ENCODE measurements around the gene KRTAP10-3.

Gene KRTAP10-3

DNA sequence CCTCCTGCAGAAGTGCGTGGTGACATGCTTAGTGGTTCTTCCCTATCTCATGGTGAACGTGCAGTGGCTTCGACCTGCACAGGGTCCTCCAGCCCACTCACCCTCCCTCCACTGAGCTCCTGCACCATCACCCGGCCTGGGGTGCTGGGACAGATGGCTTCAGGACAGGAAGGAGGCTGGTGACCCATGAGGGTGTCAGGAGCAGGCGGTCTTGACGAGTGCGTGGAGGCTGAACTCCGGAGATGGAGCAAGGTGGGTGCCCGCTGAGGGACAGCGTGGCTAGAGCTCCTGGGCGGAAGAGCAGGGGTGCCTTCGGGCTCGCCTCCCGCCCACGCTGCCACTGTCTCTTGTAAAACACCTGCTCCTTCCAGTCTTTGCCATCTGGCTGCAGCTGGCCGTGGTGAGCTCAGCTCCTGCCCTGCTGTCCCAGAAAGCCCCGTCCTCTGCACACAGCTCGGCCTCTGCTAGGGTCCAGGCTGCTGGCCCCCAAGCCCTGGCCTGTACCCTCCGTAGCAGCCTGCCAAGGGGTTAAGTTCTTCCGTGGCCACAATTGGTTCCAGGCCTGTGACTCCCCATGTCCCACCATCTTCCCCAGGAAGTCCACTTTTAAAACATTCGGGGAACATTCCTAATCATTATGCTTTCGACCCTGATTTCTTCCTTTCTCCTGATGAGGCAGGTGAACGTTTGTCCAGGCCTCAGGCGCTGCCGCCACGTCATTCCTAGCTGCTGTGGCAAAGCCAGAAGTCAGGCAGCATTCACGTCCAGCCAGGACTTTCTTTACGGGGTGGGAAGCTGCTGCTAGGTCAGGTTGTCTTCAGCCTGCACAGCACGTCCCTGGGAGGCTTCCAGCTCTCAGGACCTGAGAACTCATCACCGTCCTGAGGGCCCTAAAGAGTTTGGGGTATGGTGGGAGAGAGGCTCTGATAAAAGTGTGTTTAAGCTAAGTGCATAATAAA, 26.7 kb downstream of the KRTAP10-3 start:
- DNase-seq (no peak), ATAC-seq (replicated peaks) (no peak)
- H3K27ac Mint-ChIP-seq = no peak overlapping the region
- H3K4me3 Mint-ChIP-seq = no peak overlapping the region
- H3K4me1 Mint-ChIP-seq (ENCODE audit: low read depth in 2 of 2) = no peaks in the 10 kb centered on the region
- H3K9me3 Mint-ChIP-seq = no peaks in the 10 kb centered on the region
- peaks cover 7 to 33% of the 10 kb centered on the region in 2 donors for H3K27me3 Mint-ChIP-seq
- no peaks in the 10 kb centered on the region for H3K36me3 Mint-ChIP-seq (ENCODE audit: insufficient read depth)

DNA sequence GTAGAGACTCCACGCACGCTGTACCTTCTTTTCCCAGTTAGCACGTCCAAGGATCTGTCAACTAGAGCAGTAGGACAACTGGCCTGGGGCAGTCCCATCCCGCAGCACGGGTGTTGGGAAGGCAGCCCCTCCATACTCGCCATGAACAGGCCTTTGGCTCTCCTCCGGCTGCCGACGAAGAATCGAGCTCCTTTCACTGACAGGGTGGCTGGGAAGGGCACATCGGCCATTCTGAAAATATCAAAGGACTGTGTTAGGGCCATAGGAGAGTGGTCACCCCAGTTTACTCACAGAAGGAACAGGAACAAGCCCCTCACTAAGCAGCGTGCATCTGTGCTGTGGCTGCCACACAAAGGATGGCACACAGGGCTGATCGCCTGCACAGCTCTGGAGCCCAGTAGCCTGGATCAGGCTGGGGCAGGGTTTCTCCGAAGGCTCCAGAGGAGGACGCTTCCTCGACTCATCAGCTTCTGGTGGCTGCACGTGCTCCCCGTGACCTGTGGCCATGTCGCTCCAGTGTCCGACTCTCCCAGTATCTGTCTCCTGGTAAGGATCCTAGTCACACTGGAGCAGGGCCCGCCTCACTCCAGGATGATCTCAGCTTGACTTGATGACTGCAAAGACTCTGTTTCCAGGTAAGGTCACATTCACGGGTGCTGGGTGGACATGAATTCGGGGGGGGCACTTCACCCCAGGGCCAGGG, 27.5 kb downstream of the KRTAP10-3 start:
- DNase-seq (no peak), ATAC-seq (replicated peaks) (no peak)
- Mint-ChIP-seq H3K36me3 (ENCODE audit: insufficient read depth) (no peaks in the 10 kb centered on the region), H3K4me1 (ENCODE audit: low read depth in 2 of 2) (no peaks in the 10 kb centered on the region), H3K9me3 (no peaks in the 10 kb centered on the region), H3K27me3 (peaks cover 7 to 33% of the 10 kb centered on the region in 2 donors), H3K4me3 (no peak overlapping the region), H3K27ac (no peak overlapping the region)

DNA sequence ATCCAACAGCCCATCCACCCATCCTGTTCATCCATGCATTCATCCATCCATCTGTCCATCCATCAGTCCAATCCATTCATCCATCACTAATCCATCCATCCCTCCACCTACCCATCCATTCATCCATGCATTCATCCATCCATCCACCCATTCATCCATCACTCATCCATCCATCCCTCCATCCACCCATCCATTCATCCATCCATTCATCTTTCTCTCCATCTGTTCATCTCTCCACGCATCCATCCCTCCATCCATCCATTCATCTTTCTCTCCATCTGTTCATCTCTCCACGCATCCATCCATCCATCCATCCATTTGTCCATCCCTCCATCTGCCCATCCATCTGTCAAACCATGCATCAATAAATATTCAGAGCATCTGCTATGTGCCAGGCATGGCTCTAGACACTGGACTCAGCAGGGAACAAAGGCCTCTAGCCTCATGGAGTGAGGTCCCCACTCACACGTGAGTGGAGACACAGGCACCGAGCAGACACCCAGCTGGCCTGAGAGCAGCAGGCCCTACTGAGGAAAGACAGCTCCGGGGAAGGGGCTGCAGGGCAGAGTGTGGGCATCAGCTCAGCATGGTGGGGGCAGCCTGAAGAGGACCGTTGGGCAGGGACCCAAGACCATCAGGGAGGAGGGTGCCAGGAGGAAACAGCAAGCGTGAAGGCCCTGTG, 28.2 kb downstream of the KRTAP10-3 start:
- DNase-seq (no peak), ATAC-seq (replicated peaks) (no peak)
- Mint-ChIP-seq H3K4me1 (ENCODE audit: low read depth in 2 of 2) (no peaks in the 10 kb centered on the region), H3K4me3 (no peak overlapping the region), H3K36me3 (ENCODE audit: insufficient read depth) (no peaks in the 10 kb centered on the region), H3K27ac (no peak overlapping the region), H3K9me3 (no peaks in the 10 kb centered on the region), H3K27me3 (peaks cover 7 to 33% of the 10 kb centered on the region in 2 donors)

DNA sequence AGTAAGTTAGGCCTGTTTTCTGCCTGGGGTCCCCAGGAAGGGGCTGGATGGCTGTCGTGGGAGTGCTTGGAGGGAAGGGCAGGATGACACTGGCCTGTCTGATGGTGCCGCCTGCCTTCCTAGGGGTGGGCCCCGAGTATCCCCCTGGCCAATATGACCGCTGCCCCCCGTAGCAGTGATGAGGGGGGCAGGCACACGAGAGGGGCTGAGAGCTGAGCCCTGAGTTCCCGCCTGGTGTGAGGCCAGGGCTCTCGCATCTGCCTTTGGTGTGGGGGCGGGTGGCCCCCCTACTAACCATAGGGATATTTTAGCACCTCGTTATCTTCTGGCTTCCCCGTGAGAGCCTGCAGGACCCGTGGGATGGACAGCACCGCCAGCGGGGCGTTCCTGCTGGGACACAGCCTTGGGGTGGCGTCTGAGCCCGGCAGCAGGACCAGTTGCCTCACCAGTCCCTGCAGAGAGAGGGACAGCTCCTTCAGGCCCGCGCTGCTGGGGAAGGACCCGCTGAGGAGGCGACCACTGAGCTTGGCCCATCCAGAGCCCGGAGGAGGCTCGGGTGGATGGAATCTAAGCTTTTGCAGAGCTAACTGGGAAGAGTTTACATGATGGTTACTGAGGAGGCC, 29.0 kb downstream of the KRTAP10-3 start:
- Mint-ChIP-seq H3K9me3 (no peaks in the 10 kb centered on the region), H3K4me1 (ENCODE audit: low read depth in 2 of 2) (no peaks in the 10 kb centered on the region), H3K4me3 (no peak overlapping the region), H3K36me3 (ENCODE audit: insufficient read depth) (no peaks in the 10 kb centered on the region), H3K27me3 (peaks cover 7 to 33% of the 10 kb centered on the region in 2 donors), H3K27ac (no peak overlapping the region)
- ATAC-seq (replicated peaks) (no peak), DNase-seq (no peak)

- no peaks in the 10 kb centered on the region for H3K9me3 Mint-ChIP-seq
- H3K4me3 Mint-ChIP-seq = no peak overlapping the region
- H3K4me1 Mint-ChIP-seq (ENCODE audit: low read depth in 2 of 2) = no peaks in the 10 kb centered on the region
- DNase-seq = no peak
- peaks cover 7 to 33% of the 10 kb centered on the region in 2 donors for H3K27me3 Mint-ChIP-seq
- no peak overlapping the region for H3K27ac Mint-ChIP-seq
- ATAC-seq (replicated peaks) = no peak
- H3K36me3 Mint-ChIP-seq (ENCODE audit: insufficient read depth) = no peaks in the 10 kb centered on the region
These were observed 29.6 kb downstream of the KRTAP10-3 start for GRCh38 chr21:44529011-44529421.

DNA sequence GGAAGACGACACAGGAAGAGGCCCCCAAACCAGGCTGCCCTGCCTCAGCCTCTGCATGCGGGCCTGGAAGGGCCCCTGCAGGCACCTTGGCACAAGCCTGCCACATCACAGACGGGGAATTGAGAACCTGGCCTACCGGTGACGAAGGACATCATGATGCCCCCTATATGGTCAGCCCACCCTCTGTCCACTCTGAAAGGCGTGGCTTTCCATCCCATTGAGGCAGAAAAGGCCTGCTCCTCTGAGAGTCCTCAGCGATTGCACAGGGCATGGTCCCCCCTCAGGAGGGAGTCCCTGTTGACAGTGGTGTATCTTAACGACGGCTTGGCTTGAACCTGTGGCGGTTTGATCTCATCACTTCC, 30.0 kb downstream of the KRTAP10-3 start:
- Mint-ChIP-seq H3K36me3 (ENCODE audit: insufficient read depth) (no peaks in the 10 kb centered on the region), H3K9me3 (no peaks in the 10 kb centered on the region), H3K4me3 (no peak overlapping the region), H3K27me3 (peaks cover 7 to 33% of the 10 kb centered on the region in 2 donors), H3K4me1 (ENCODE audit: low read depth in 2 of 2) (no peaks in the 10 kb centered on the region), H3K27ac (no peak overlapping the region)
- ATAC-seq (replicated peaks) = no peak
- DNase-seq = no peak

GRCh38 chr21:44527983-44528633, 30.5 kb downstream of the KRTAP10-3 start:
- Mint-ChIP-seq H3K27me3 (peaks cover 7 to 33% of the 10 kb centered on the region in 2 donors), H3K27ac (no peak overlapping the region), H3K4me1 (ENCODE audit: low read depth in 2 of 2) (no peaks in the 10 kb centered on the region), H3K9me3 (no peaks in the 10 kb centered on the region), H3K36me3 (ENCODE audit: insufficient read depth) (no peaks in the 10 kb centered on the region), H3K4me3 (no peak overlapping the region)
- no peak for ATAC-seq (replicated peaks)
- DNase-seq = no peak

GRCh38 chr21:44527156-44527982, 31.2 kb downstream of the KRTAP10-3 start:
- DNase-seq (no peak), ATAC-seq (replicated peaks) (no peak)
- Mint-ChIP-seq H3K4me3 (no peak overlapping the region), H3K9me3 (no peaks in the 10 kb centered on the region), H3K27me3 (peaks cover 7 to 33% of the 10 kb centered on the region in 2 donors), H3K4me1 (ENCODE audit: low read depth in 2 of 2) (no peaks in the 10 kb centered on the region), H3K27ac (no peak overlapping the region), H3K36me3 (ENCODE audit: insufficient read depth) (no peaks in the 10 kb centered on the region)

- DNase-seq = no peak
- Mint-ChIP-seq H3K27me3 (peaks cover 7 to 23% of the 10 kb centered on the region in 2 donors), H3K36me3 (ENCODE audit: insufficient read depth) (no peaks in the 10 kb centered on the region), H3K9me3 (no peaks in the 10 kb centered on the region), H3K4me1 (ENCODE audit: low read depth in 2 of 2) (no peaks in the 10 kb centered on the region), H3K4me3 (no peak overlapping the region), H3K27ac (no peak overlapping the region)
- no peak for ATAC-seq (replicated peaks)
These were observed 32.2 kb downstream of the KRTAP10-3 start for GRCh38 chr21:44526096-44526997.

DNA sequence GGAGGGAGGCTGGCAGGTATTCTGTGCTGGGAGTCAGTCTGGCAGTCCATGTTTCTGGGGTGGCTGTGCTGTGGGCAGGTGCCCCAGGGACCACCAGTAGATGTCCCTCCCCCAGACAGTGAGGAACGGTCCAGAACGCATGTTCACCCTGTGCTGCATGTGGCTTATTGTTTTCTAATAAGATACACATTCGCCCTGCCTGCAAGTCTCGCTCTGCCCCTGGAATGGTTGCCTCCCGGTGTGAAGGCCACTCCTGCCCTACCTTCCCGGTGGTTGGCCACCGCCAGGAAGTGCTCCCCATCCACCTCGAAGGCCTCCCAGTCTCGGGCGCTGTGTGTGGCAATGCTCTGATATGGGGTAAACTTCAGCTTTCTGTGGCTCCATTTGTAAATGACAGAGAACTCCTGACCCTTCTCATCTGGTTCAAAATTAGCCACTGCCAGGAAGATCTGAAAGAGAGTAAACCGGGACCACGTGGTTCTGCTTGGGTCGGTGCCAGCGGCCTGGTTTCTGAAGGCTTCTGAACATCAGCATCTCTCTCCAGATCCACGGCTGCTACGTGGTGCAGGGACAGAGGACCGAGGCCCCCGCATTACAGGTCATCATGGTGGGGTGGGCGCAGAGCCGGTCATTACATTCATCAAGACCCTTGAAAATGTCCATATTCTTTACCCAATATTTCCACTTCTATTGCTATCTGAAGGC, 33.1 kb downstream of the KRTAP10-3 start:
- ATAC-seq (replicated peaks) (no peak), DNase-seq (no peak)
- Mint-ChIP-seq H3K27me3 (peaks cover 7 to 16% of the 10 kb centered on the region in 2 donors), H3K36me3 (ENCODE audit: insufficient read depth) (no peaks in the 10 kb centered on the region), H3K27ac (no peak overlapping the region), H3K9me3 (no peaks in the 10 kb centered on the region), H3K4me1 (ENCODE audit: low read depth in 2 of 2) (no peaks in the 10 kb centered on the region), H3K4me3 (no peak overlapping the region)
